Right hindlimb (tissue), 1 donor: ENCODE measurements around the gene CHURC1.
"Not testable (repeated sequence)": the region's sequence is repeated elsewhere in the genome, so short reads cannot be mapped to it uniquely, and the experiment has no call there.

Experiments used
- DNase-seq: peaks from one replicate; pipeline ENCODE4 v3.0.0-alpha.2; 2018

Gene CHURC1

GRCh38 chr14:64910847-64911495 lies 3.3 kb upstream of the CHURC1 start:
- DNase-seq, result no peak

GRCh38 chr14:64912261-64912660 lies 2.0 kb upstream of the CHURC1 start:
- DNase-seq, result no peak

- DNase-seq, result not testable (repeated sequence)
Measured at GRCh38 chr14:64913477-64913876, 778 bp upstream of the CHURC1 start.

- DNase-seq, result no peak
Measured at GRCh38 chr14:64915029-64915424, 772 bp downstream of the CHURC1 start.

- no peak for DNase-seq
Measured at GRCh38 chr14:64915797-64916196, 1.5 kb downstream of the CHURC1 start.

- DNase-seq, result no peak
Measured at GRCh38 chr14:64918216-64918615, 4.0 kb downstream of the CHURC1 start.

- DNase-seq, result no peak
Measured at GRCh38 chr14:64919215-64919614, 5.0 kb downstream of the CHURC1 start.

- DNase-seq, result no peak
Measured at GRCh38 chr14:64919618-64920017, 5.4 kb downstream of the CHURC1 start.

GRCh38 chr14:64920465-64920864 lies 6.2 kb downstream of the CHURC1 start:
- no peak for DNase-seq

GRCh38 chr14:64923015-64923414 lies 8.8 kb downstream of the CHURC1 start:
- no peak for DNase-seq

- DNase-seq, result no peak
Measured at GRCh38 chr14:64926398-64926995, 12.2 kb downstream of the CHURC1 start.

- DNase-seq, result no peak
Measured at GRCh38 chr14:64927031-64927430, 12.8 kb downstream of the CHURC1 start.

GRCh38 chr14:64928239-64929013 lies 14.2 kb downstream of the CHURC1 start:
- no peak for DNase-seq

GRCh38 chr14:64929014-64929359 lies 14.7 kb downstream of the CHURC1 start:
- no peak for DNase-seq

- DNase-seq, result peak; percentile 49
Measured at GRCh38 chr14:64930085-64930843, 16.0 kb downstream of the CHURC1 start.

GRCh38 chr14:64931123-64931522 lies 16.9 kb downstream of the CHURC1 start:
- DNase-seq, result no peak

- DNase-seq, result no peak
Measured at GRCh38 chr14:64932231-64932630, 18.0 kb downstream of the CHURC1 start.

GRCh38 chr14:64934338-64934929 lies 20.2 kb downstream of the CHURC1 start:
- no peak for DNase-seq

- DNase-seq, result no peak
Measured at GRCh38 chr14:64935508-64935907, 21.3 kb downstream of the CHURC1 start.

- no peak for DNase-seq
Measured at GRCh38 chr14:64937171-64937820, 23.0 kb downstream of the CHURC1 start.

- no peak for DNase-seq
Measured at GRCh38 chr14:64937821-64938193, 23.6 kb downstream of the CHURC1 start.

- DNase-seq, result no peak
Measured at GRCh38 chr14:64938972-64939816, 24.9 kb downstream of the CHURC1 start.
